IMR-90 (cell line): ENCODE results near the gene PREB. TPM values are rescaled to one million over a fixed set of nuclear protein-coding genes. Genes with fewer than 3 reads are reported as not detected.

ENCODE experiments used
- ATAC-seq: fragments of 200-7000 bp; cut with Tn5 transposase; 2 replicates; pipeline ENCODE4 v1.9.1; 2020; ENCODE audit warnings: low read depth, mild to moderate bottlenecking, moderate library complexity
- BruUV-seq: library from RNA; stranded (reverse); fragments of 400-500 nt; replicated peaks from 2 replicates; lab custom pipeline; 2021; lab: Mats Ljungman, UMichigan
- CTCF ChIA-PET: fragments of 300-600 bp; formaldehyde crosslinking; extraction: SDS; loops from one replicate; lab custom pipeline; 2021; ENCODE audit warnings: antibody characterized with exemption; lab: Yijun Ruan, JAX
- POLR2A ChIA-PET: fragments of 300-600 bp; sonication (Branson Sonifier 250); formaldehyde crosslinking; loops from one replicate; lab custom pipeline; 2022; ENCODE audit warnings: antibody characterized with exemption; ENCODE audit not compliant: unreplicated experiment; lab: Charles Lee
- DNase-seq: peaks from one replicate; pipeline ENCODE4 v3.0.0; 2013
- H2AFZ ChIP-seq: replicated peaks from 2 replicates; pipeline ENCODE3; 2013; ENCODE audit warnings: low read length, mild to moderate bottlenecking; ENCODE audit not compliant: poor library complexity
- H2AK5ac ChIP-seq: 2 replicates; pipeline ENCODE4 v1.6.1; 2013; ENCODE audit warnings: low read depth, low read length, inconsistent platforms
- H2AK9ac ChIP-seq: replicated peaks from 2 replicates; pipeline ENCODE3; 2013; ENCODE audit warnings: mild to moderate bottlenecking, low read depth, low read length, moderate library complexity; ENCODE audit not compliant: poor library complexity
- H2BK120ac ChIP-seq: 2 replicates; pipeline ENCODE4 v1.6.1; 2013; ENCODE audit warnings: low read depth, low read length, inconsistent platforms
- H2BK15ac ChIP-seq: 3 replicates; pipeline ENCODE4 v1.6.1; 2013; ENCODE audit warnings: low read depth, low read length, inconsistent platforms
- H2BK20ac ChIP-seq: 2 replicates; pipeline ENCODE4 v1.6.1; 2013; ENCODE audit warnings: low read depth, mild to moderate bottlenecking, inconsistent platforms, low read length, moderate library complexity
- H2BK5ac ChIP-seq: 2 replicates; pipeline ENCODE4 v1.6.1; 2013; ENCODE audit warnings: mild to moderate bottlenecking, low read depth, low read length, inconsistent platforms; ENCODE audit not compliant: poor library complexity, severe bottlenecking
- H3K14ac ChIP-seq: replicated peaks from 2 replicates; pipeline ENCODE4 v1.6.1; 2013; ENCODE audit warnings: low read depth, low read length, inconsistent platforms
- H3K18ac ChIP-seq: 2 replicates; pipeline ENCODE4 v1.6.1; 2013; ENCODE audit warnings: low read depth, low read length, control low read depth
- H3K23ac ChIP-seq: 2 replicates; pipeline ENCODE4 v1.6.1; 2013; ENCODE audit warnings: low read depth, low read length, inconsistent platforms
- H3K27ac ChIP-seq: 2 replicates; pipeline ENCODE4 v1.5.1; 2013; ENCODE audit warnings: mild to moderate bottlenecking, control low read depth, low read length; ENCODE audit not compliant: insufficient read depth
- H3K27me3 ChIP-seq: 2 replicates; pipeline ENCODE4 v1.6.1; 2013; ENCODE audit warnings: low read length; ENCODE audit not compliant: control insufficient read depth, insufficient read depth
- H3K36me3 ChIP-seq: 2 replicates; pipeline ENCODE4 v1.6.1; 2013; ENCODE audit warnings: low read length, mixed read lengths; ENCODE audit not compliant: control insufficient read depth, insufficient read depth
- H3K4ac ChIP-seq: 2 replicates; pipeline ENCODE4 v1.6.1; 2013; ENCODE audit warnings: low read depth, low read length, inconsistent platforms
- H3K4me1 ChIP-seq: 2 replicates; pipeline ENCODE4 v1.6.1; 2013; ENCODE audit warnings: low read length, mixed read lengths; ENCODE audit not compliant: control insufficient read depth, insufficient read depth
- H3K4me2 ChIP-seq: 2 replicates; pipeline ENCODE4 v1.6.1; 2013; ENCODE audit warnings: low read depth, mild to moderate bottlenecking, control low read depth, low read length, moderate library complexity
- H3K4me3 ChIP-seq: 2 replicates; pipeline ENCODE4 v1.5.1; 2013; ENCODE audit warnings: low read depth, mild to moderate bottlenecking, control low read depth, low read length, moderate library complexity; ENCODE audit not compliant: insufficient read depth
- H3K56ac ChIP-seq: 2 replicates; pipeline ENCODE4 v1.6.1; 2013; ENCODE audit warnings: low read length, inconsistent platforms; ENCODE audit not compliant: insufficient read depth; ENCODE audit errors: extremely low read depth
- H3K79me1 ChIP-seq, 2 experiments: 2 replicates each; pipeline ENCODE4 v1.6.1; 2013; ENCODE audit warnings: low read length in 2 of 2, inconsistent platforms in 1 of 2, low read depth in 1 of 2
- H3K9ac ChIP-seq: 2 replicates; pipeline ENCODE4 v1.6.1; 2013; ENCODE audit warnings: low read depth, low read length, control low read depth
- H3K9me1 ChIP-seq: 2 replicates; pipeline ENCODE4 v1.6.1; 2013; ENCODE audit warnings: low read length, inconsistent platforms; ENCODE audit not compliant: insufficient read depth
- H3K9me3 ChIP-seq: 2 replicates; pipeline ENCODE4 v1.6.1; 2013; ENCODE audit warnings: low read length; ENCODE audit not compliant: control insufficient read depth, insufficient read depth
- H4K20me1 ChIP-seq: 2 replicates; pipeline ENCODE4 v1.6.1; 2013; ENCODE audit warnings: low read length, inconsistent platforms; ENCODE audit not compliant: insufficient read depth
- H4K5ac ChIP-seq: 2 replicates; pipeline ENCODE4 v1.6.1; 2013; ENCODE audit warnings: mild to moderate bottlenecking, low read depth, low read length, control low read depth
- H4K8ac ChIP-seq, 2 experiments: 2 replicates each; pipeline ENCODE4 v1.6.1; 2013; ENCODE audit warnings: low read depth in 2 of 2, low read length in 2 of 2, control low read depth in 1 of 2, inconsistent platforms in 1 of 2
- H4K91ac ChIP-seq: 2 replicates; pipeline ENCODE4 v1.6.1; 2013; ENCODE audit warnings: low read depth, low read length, inconsistent platforms; ENCODE audit not compliant: insufficient read depth
- BHLHE40 ChIP-seq: fragments of 150-350 bp; IDR thresholded peaks from 2 replicates; pipeline ENCODE4 v1.6.1; 2016; ENCODE audit warnings: mild to moderate bottlenecking, low read depth, low read length
- CEBPB ChIP-seq: IDR thresholded peaks from 2 replicates; pipeline ENCODE4 v1.6.1; 2012; ENCODE audit warnings: low read depth, low read length, improper control_type of control experiment
- CHD1 ChIP-seq: IDR thresholded peaks from 2 replicates; pipeline ENCODE4 v1.6.1; 2012; ENCODE audit warnings: low read depth, low read length, improper control_type of control experiment
- CTCF ChIP-seq: conservative IDR thresholded peaks from 2 replicates; pipeline ENCODE4 v1.5.1; 2012; ENCODE audit warnings: mild to moderate bottlenecking, low read depth, low read length, improper control_type of control experiment
- ELK1 ChIP-seq: fragments of 150-350 bp; IDR thresholded peaks from 2 replicates; pipeline ENCODE4 v1.6.1; 2016; ENCODE audit warnings: low read depth, mild to moderate bottlenecking, low read length, moderate library complexity, borderline replicate concordance
- FOS ChIP-seq: fragments of 150-350 bp; IDR thresholded peaks from 2 replicates; pipeline ENCODE4 v1.6.1; 2016; ENCODE audit warnings: low read depth, low read length
- MAFK ChIP-seq: IDR thresholded peaks from 2 replicates; pipeline ENCODE4 v1.6.1; 2012; ENCODE audit warnings: low read depth, low read length, improper control_type of control experiment
- MAZ ChIP-seq: IDR thresholded peaks from 2 replicates; pipeline ENCODE4 v1.6.1; 2012; ENCODE audit warnings: low read depth, mild to moderate bottlenecking, low read length, improper control_type of control experiment, moderate library complexity, borderline replicate concordance
- MXI1 ChIP-seq: IDR thresholded peaks from 2 replicates; pipeline ENCODE4 v1.6.1; 2012; ENCODE audit warnings: low read depth, mild to moderate bottlenecking, low read length, moderate library complexity, borderline replicate concordance
- POLR2A ChIP-seq: IDR thresholded peaks from 2 replicates; pipeline ENCODE4 v1.6.1; 2012; ENCODE audit warnings: mild to moderate bottlenecking, low read depth, low read length
- RAD21 ChIP-seq: IDR thresholded peaks from 2 replicates; pipeline ENCODE4 v1.6.1; 2012; ENCODE audit warnings: low read length, improper control_type of control experiment
- RCOR1 ChIP-seq: IDR thresholded peaks from 2 replicates; pipeline ENCODE4 v1.6.1; 2012; ENCODE audit warnings: mild to moderate bottlenecking, low read length, improper control_type of control experiment; ENCODE audit not compliant: insufficient replicate concordance
- RFX5 ChIP-seq: IDR thresholded peaks from 2 replicates; pipeline ENCODE4 v1.8.0; 2012; ENCODE audit warnings: low read depth, mild to moderate bottlenecking, low read length, moderate library complexity
- SMC3 ChIP-seq: fragments of 150-350 bp; IDR thresholded peaks from 2 replicates; pipeline ENCODE4 v1.6.1; 2016; ENCODE audit warnings: low read depth, mild to moderate bottlenecking, antibody characterized with exemption, low read length, moderate library complexity
- USF2 ChIP-seq: fragments of 150-350 bp; IDR thresholded peaks from 2 replicates; pipeline ENCODE4 v1.6.1; 2017; ENCODE audit warnings: mild to moderate bottlenecking, antibody characterized with exemption, low read length, low read depth
- WGBS, 2 experiments: methylation state at CpG; one replicate each; pipeline versions ENCODE4 v1.1.5 to v1.1.7; 2013; ENCODE audit warnings: missing lambda C conversion rate in 2 of 2; ENCODE audit not compliant: insufficient read length in 1 of 2; ENCODE audit errors: extremely low coverage in 2 of 2; 5-methylcytosine and 5-hydroxymethylcytosine counted together
- dilution Hi-C: fragments of 300-500 bp; cut with HindIII; formaldehyde crosslinking; loops from one replicate; pipeline ENCODE4 v1.14.3; 2018; ENCODE audit warnings: low sequenced_read_pairs; ENCODE audit not compliant: unreplicated experiment
- in situ Hi-C: fragments of 300-500 bp; cut with MboI; formaldehyde crosslinking; loops from 3 replicates; pipeline ENCODE4 v1.14.3; 2019; ENCODE audit warnings: low sequenced_read_pairs, inconsistent platforms, mixed read lengths
- intact Hi-C: fragments of 100-400 bp; cut with micrococcal nuclease; formaldehyde crosslinking; loops from 2 replicates; pipeline ENCODE4 v1.10.0; 2022
- polyA plus RNA-seq, 3 experiments: library from polyadenylated mRNA; depleted of rRNA; stranded (reverse); fragments of >200 nt; gene quantifications; 2 replicates each; pipeline ENCODE4 v1.2.3, GENCODE V29; 2012; ENCODE audit warnings: low replicate concordance in 1 of 3
- total RNA-seq: library from RNA; depleted of rRNA; stranded (reverse); fragments of >200 nt; gene quantifications from 2 replicates; pipeline ENCODE4 v1.2.3, GENCODE V29; 2012

The PREB gene
- total and polyA plus RNA-seq, 2 of the 4 experiments (the other 2 are of a cell fraction) = 38.9 to 52.2 TPM

GRCh38 chr2:27083410-27084296 lies 50.8 kb downstream of the PREB start:
- no peak overlapping the region for H4K5ac ChIP-seq
- no peak overlapping the region for H2BK5ac ChIP-seq
- no peak overlapping the region for H3K56ac ChIP-seq
- H4K8ac ChIP-seq = no peak overlapping the region
- H3K9me1 ChIP-seq = peaks cover 3% of the 10 kb centered on the region; the same call in 1 of the 2 replicates
- intact Hi-C loops (no loop called here), dilution Hi-C loops (no loop called here), in situ Hi-C loops (no loop called here)
- no peak overlapping the region for H3K18ac ChIP-seq
- no peak overlapping the region for H2BK120ac ChIP-seq
- no peak overlapping the region for H3K14ac ChIP-seq
- POLR2A ChIA-PET = no interaction called here
- H3K4me1 ChIP-seq = peaks cover 18% of the 10 kb centered on the region
- peaks cover 14% of the 10 kb centered on the region for H4K20me1 ChIP-seq
- H3K9ac ChIP-seq = no peak overlapping the region
- TSS peak; percentile 60 for BruUV-seq
- H3K4me3 ChIP-seq = no peak overlapping the region
- 89% methylated on average over 13 of the region's 20 CpGs; no CpG with 5 or more reads in 1 of the 2 experiments for WGBS, 2 experiments
- H3K79me1 ChIP-seq = peaks cover 3 to 47% of the 10 kb centered on the region in 2 experiments; a peak in 3 of 4 replicates
- no peak overlapping the region for H3K23ac ChIP-seq
- H2AK5ac ChIP-seq = no peak overlapping the region
- CTCF ChIA-PET = no interaction called here
- H3K9me3 ChIP-seq = no peaks in the 10 kb centered on the region
- no peak overlapping the region for H3K4ac ChIP-seq
- no peak overlapping the region for H3K27ac ChIP-seq
- H2BK20ac ChIP-seq = no peak overlapping the region
- ATAC-seq (no peak), DNase-seq (no peak)
- H4K91ac ChIP-seq = no peak overlapping the region
- no peak overlapping the region for H2AK9ac ChIP-seq
- no peaks in the 10 kb centered on the region for H3K27me3 ChIP-seq
- H3K4me2 ChIP-seq = no peak overlapping the region
- no peak overlapping the region for H2AFZ ChIP-seq
- H3K36me3 ChIP-seq = peaks cover 29% of the 10 kb centered on the region; the same call in 1 of the 2 replicates
- no peak overlapping the region for H2BK15ac ChIP-seq
- no peak for TF ChIP-seq ELK1
- no peak for TF ChIP-seq RFX5
- no peak for TF ChIP-seq CTCF
- TF ChIP-seq POLR2A = no peak
- TF ChIP-seq SMC3 = no peak
- no peak for TF ChIP-seq MXI1
- TF ChIP-seq MAZ = no peak
- no peak for TF ChIP-seq FOS
- no peak for TF ChIP-seq CEBPB
- no peak for TF ChIP-seq RCOR1
- no peak for TF ChIP-seq CHD1
- no peak for TF ChIP-seq MAFK
- TF ChIP-seq BHLHE40 = no peak
- no peak for TF ChIP-seq USF2
- no peak for TF ChIP-seq RAD21
